Cerebellar cortex (tissue), 1 donor: ENCODE data around the gene NPHP4.
"Not testable (repeated sequence)": the region's sequence is repeated elsewhere in the genome, so short reads cannot be mapped to it uniquely, and the experiment has no call there.

ENCODE experiments used
- DNase-seq: peaks from one replicate; pipeline ENCODE4 v3.0.0-alpha.2; 2015; ENCODE audit warnings: low spot score

The NPHP4 gene

DNA sequence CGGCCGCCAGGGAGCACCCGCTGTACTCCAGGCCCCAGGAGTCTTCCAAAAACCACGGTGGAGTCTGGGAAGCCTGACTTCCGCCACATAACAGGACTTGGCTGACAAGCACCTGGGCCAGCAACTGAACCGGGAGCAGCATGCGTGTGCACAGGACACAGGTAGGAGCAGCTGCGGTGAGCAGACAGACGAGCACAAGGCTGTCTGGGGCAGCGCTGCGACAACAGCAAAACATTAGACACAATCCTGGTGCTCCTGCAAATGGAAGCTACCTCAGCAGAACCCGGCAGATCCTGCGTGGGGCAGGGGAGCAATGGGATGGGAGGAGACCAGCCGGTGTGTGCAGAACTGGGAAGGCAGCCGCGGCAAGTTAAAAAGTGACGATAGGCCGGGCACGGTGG lies 80.4 kb downstream of the NPHP4 start:
- no peak for DNase-seq

DNA sequence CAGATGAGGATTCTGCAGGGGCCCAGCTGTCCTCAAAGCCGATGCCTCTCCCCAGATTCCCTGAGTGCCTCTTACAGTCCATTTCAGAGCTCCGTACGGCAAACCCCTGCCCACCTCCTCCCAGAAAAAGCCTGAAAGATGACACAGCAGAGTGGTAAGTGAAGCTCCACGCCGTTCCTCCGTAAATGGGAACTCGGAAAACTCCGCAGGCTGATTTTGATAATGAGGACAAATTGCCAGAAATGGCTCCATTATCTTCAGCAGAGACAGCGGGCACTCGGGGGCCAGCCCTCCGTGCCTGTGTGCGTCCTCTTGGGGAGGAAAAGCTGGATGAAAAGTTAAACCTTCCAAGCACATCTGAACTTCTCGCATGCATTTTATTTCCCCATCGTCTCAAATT lies 81.1 kb downstream of the NPHP4 start:
- no peak for DNase-seq

DNA sequence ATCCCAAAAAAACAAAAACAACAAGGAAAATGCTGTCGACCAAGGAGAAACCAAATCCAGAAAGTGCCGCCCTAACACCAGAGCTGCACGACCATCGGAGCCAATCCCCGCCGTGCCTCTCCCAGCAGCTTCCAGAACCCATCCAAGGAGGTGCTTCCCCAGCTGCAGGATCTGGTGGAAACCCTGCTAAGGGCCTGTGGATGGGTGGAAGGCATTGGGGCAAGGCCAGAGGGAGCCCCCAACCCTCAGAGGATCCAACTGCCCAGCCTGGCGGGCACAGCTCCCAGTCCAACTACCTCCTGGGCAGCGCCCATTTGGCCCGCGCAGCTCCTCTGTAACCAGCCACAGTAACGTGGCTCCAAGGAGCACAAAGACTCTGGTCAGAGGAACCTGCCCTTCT lies 81.6 kb downstream of the NPHP4 start:
- no peak for DNase-seq

DNA sequence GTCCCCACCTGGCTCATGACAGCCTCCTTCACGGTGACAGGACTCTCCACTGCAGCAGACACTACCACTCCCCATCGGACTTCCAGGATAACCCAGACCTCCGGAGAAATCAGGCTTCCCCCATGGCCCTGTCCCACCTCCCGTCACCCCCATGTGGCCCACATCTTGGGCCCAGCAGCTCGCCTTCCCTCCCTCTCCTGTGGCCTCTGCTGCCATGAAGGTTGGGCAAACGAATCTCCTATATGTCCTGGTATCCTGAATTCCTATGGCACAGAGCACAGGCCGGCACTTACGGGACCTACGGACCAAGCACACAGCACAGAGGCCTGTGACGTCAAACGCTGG lies 82.0 kb downstream of the NPHP4 start:
- DNase-seq: no peak

- DNase-seq: peak; percentile 52
Measured at GRCh38 chr1:5909576-5910275, 82.5 kb downstream of the NPHP4 start.

GRCh38 chr1:5908461-5909375 lies 83.5 kb downstream of the NPHP4 start:
- DNase-seq: no peak

- DNase-seq: no peak
Measured at GRCh38 chr1:5907966-5908365, 84.3 kb downstream of the NPHP4 start.

DNA sequence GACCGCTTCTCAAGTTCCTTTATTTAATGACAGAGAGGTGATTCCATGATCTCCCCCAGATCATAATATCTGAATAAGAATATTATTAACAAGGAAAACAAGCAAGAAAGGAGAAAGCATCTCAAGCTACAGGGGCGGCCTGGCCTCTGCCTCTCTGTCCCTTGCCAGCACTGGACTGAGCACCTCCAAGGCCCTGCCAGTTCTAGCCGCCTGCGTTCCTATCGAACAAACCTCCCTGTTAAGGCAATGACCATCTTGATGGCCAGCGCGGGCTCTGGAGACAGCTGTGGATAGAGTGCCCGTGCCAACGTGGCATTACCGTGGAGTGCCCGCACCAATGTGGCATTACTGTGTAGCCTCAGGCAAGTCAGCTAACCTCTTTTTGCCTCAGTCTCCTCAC lies 84.8 kb downstream of the NPHP4 start:
- DNase-seq: no peak

DNA sequence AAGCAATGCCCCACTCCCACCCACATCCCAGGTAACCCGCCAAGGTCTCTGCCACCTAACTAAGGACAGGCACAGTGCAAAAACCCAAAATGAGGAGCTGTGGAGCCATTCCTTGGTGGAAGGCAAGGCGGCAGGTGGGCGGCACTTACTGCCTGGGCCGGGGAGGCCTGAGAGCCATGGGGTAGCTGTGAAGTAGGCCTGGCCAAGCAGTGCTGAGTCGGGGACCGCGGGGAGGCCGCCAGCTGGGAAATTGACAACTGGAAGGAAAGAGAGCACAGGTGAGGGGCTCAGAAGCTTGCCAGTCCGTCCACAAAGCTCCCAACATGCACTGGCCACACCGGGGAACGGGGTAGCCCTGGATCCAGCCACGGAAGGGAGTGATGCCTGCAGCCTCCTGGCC lies 85.3 kb downstream of the NPHP4 start:
- no peak for DNase-seq

DNA sequence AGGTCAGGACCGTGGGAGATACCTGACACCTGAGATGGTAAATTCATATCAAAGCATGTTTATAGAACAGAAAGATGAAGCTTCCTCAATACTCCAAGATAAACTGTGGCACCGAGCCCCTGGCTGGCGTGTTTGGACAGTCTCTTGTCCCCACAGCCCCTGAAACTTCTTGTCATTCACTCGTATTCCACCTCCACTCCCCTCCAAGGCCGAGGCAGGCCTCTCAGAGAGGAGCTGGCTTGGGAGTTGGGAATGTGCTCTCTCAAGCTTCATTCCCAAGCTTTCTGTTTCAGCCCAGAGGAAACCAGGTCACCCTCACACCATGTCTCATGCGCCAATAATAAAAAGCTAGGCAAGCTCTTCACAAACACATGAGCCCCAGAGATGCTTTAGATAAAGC lies 86.1 kb downstream of the NPHP4 start:
- no peak for DNase-seq

GRCh38 chr1:5905436-5905835 lies 86.8 kb downstream of the NPHP4 start:
- DNase-seq: no peak

DNA sequence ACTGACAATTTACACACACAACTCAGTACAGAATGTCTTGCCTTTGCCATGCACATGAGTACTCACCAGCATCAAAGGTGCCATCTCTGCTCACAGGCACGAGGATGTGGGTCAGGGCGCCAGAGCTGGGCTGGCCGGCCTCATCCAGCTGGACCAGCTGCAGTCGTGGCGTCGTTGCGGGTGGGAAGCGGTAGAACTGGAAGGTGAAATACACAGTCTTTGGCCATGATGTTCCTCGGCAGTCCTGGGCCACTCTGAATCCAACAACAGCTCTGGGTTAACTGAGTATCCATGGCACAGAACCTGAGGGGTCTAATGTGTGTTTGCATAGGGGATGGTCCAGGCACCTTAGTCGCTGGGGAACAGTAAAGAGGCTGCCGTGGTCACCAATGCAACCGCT lies 87.7 kb downstream of the NPHP4 start:
- DNase-seq: no peak

GRCh38 chr1:5903680-5904079 lies 88.5 kb downstream of the NPHP4 start:
- DNase-seq: no peak

DNA sequence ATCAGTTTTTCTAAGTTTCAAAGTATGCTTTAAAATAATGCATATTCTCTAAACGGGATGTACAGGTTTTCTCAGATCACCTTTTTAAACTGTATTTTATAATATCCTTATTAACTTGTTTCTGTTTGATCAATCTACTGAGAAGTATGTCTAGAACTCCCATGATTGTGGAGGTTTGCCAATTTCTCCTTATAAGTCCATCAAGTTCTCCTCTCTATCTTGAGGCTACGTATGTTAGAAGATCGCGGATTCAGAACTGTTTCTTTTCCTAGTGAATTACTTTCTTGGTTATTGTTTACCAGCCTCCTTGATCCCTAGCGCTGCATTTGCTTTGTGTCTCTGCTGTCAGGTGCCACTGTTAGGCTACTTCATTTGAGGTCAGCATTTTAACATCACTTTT lies 89.2 kb downstream of the NPHP4 start:
- no peak for DNase-seq

DNA sequence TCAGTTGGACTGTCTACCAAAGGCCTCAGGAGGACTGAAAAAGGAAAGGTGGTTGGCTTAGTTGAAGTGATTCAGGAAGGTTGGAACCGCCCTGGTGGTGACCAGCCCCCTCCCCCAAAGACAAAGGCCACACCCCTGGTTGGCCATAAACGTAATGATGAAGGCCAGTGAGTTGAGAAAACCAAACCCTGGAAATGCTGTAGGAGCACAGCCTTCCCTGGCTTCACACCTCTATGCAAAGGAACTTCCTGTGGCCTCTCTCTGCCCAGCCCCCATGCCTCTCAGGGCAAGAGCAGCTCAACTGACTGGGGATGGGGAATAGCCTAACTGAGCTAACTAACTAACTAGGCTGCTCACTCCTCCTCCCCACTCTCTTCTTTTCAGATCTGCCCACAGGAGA lies 90.4 kb downstream of the NPHP4 start:
- no peak for DNase-seq

DNA sequence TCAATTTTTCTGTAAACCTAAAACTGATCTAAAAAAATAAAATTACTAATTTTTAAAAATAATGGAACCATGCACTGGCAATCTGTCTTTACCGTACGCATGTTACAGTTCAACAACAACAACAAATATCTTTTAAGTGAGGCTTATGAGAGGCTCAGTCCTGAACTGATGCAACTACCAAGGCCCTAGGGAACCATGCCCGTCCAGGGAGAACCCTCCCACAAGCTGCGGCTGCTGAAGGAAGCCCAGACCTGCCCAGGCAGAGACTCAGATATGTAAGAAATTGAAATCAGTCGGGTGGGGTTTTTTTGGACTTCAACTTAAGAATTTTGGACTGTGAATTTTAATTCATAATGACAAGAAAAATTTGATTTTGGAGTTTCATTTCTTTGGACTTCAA lies 91.1 kb downstream of the NPHP4 start:
- no peak for DNase-seq

GRCh38 chr1:5898266-5898665 lies 94.0 kb downstream of the NPHP4 start:
- DNase-seq: no peak

DNA sequence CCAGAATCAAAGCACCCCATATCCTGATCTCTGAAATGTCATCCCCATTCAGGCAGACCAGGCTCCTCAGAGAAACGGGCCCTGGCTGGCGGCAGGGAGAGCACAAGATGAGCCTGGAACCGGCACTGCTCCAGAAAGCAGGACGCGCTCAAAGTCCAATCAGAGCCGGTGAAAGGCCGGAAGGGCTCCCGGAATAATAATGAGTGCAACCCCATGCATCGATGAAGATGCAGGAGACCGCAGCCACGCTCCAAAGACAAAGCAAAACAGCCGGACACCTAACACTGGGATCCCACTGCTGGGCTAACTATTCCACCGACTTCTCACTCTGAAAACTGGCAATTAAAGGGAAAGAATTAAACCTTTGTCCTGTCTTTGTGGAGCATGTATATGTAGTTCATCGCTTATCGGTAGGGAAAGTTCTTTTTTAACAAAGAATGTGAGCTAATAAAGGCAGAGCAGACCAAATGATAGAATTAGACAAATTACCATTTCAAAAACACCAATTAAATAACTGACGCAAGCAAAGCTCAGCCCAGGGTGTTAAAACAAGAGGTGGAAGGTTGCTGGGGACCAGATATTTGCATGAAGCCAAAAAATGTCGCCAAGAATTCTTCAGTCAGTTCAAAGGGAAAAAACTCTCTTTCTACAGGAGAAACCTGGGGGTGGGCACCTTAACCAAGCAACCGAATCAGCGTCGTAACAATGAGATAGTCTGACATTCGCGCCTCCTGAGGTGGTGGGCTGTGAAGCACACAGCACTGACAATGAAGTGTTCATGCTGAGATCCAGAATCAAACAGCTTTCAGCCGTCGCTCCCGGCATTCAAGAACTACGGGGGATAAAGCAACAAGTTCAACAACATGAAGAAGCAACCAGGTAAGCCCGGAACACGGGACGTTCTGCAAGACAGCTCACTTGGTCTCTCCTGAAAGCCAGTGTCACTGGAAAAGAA lies 95.2 kb downstream of the NPHP4 start:
- DNase-seq: no peak

DNA sequence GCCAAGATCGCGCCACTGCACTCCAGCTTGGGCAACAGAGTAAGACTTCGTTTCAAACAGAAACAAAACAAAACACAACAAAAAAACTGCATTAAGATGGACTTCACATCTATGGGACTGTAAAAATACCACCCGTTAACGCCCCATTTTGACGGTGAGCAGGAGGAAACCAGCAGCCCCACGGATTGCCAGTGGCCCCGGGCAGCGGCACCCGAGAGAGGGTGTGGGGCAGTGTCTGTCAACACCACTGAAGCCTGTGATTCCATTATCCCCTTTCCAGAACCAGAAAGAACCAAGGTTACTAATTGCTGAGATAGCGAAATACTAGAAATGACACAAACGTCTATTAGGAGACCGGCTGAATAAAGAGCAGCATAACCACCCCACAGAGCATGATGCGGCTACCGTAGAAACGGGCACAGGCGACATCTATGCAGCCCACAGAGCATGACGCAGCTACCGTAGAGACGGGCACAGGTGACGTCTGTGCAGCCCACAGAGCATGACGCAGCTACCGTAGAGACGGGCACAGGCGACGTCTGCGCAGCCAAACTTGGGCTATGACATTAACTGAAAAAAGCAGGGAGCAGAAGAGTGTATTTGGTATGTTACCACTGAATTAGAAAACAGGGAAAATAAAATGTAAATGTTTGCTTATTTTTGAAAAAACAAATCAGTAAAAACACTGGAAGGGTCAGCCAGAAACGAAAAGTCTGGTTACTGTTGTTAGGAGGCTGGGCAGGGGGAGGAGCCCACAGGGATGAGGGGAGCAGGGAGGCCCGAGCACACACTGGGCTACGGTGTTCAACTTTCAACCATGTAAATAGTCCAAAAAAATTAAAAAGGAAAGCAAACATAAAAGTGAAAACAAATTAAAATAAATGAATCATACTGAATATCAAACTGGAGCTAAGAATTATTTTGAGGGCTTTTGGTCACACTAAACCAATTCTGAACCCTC lies 96.5 kb downstream of the NPHP4 start:
- no peak for DNase-seq

DNA sequence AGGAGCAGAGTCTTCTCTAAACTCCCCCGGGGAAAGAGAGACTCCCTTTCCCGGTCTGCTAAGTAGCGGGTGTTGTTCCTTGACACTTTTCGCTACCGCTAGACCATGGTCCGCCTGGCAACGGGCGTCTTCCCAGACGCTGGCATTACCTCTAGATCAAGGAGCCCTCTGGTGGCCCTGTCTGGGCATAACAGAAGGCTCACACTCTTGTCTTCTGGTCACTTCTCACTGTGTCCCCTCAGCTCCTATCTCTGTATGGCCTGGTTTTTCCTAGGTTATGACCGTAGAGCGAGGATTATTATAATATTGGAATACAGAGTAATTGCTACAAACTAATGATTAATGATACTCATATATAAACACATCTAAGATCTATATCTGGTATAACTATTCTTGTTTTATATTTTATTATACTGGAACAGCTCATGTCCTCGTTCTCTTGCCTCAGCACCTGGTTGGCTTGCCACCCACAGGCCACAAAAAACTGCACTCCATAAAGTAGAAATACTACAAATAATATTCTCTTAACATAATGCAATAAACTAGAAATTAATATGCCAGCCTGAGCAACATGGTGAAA lies 98.4 kb downstream of the NPHP4 start:
- DNase-seq: not testable (repeated sequence)

- DNase-seq: no peak
Measured at GRCh38 chr1:5892329-5892728, 99.9 kb downstream of the NPHP4 start.
